ENCODE data around the gene EIF6. TPM values are rescaled to one million over a fixed set of nuclear protein-coding genes. Genes with fewer than 3 reads are reported as not detected.

EIF6 gene
- total and polyA plus RNA-seq, 2 of the 8 experiments (the other 6 are each of a cell fraction or from before 2014, with no cell fraction given) = 184 to 319 TPM

DNA sequence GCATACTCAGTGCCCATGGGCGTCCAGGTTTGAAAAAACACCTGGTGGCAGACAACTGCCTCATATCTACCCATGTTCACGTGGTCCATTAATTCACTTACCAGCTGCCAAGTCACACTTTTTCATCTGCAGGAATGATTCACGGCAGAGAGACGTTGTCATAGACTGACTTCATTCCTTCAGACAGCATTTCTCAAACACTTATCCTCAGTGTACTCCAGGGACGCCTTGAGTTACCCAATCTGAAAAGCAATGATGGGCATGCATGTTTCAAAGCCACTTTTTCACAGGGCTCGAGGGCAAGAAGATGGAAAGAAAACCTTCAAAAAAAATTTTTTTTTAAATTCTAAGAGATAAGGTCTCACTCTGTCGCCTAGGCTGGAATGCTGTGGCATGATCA is 12.7 kb downstream of the EIF6 start:
- no peak for FAIRE-seq
- peaks cover 3 to 12% (median 6%) of the 10 kb centered on the region in 4 experiments for H3K4me1 ChIP-seq (replicated peaks in 1 of 4; ENCODE audit: control insufficient read depth in 3 of 4, insufficient read depth in 4 of 4, low read length in 3 of 4)
- H2BK5ac ChIP-seq (ENCODE audit: low read depth, low read length) = no peak overlapping the region
- no peak overlapping the region for H3K4ac ChIP-seq (replicated peaks; ENCODE audit: insufficient read length, low read depth, low read length)
- H3K9me3 ChIP-seq (ENCODE audit: insufficient read depth in 2 of 2, low read depth in 1 of 2, low read length in 1 of 2) = no peaks in the 10 kb centered on the region
- H2AK5ac ChIP-seq (ENCODE audit: low read depth, low read length) = no peak overlapping the region
- no peak overlapping the region for H4K5ac ChIP-seq (ENCODE audit: insufficient read length, low read depth, low read length)
- CTCF ChIA-PET (ENCODE audit: partially characterized antibody) = interaction anchor here (0.7 to 11.5 kb wide), 8 partner anchors 28 to 397 kb away, joined by 3 to 135 read pairs (median 6); partner anchors contain the start of gene EDEM2
- H3K9ac ChIP-seq (replicated peaks in 1 of 4; ENCODE audit: extremely low read depth in 1 of 4, low read depth in 3 of 4, low read length in 3 of 4) = no peak overlapping the region
- H3K4me2 ChIP-seq (ENCODE audit: insufficient read depth in 1 of 2, low read depth in 2 of 2, low read length in 2 of 2) = no peak overlapping the region
- H2BK15ac ChIP-seq (ENCODE audit: low read length) = no peak overlapping the region
- H3K27me3 ChIP-seq (replicated peaks in 1 of 4; ENCODE audit: control insufficient read depth in 3 of 4, extremely low read depth in 1 of 4, insufficient read depth in 3 of 4, low read length in 3 of 4) = no peaks in the 10 kb centered on the region
- H3K27ac ChIP-seq (ENCODE audit: low read depth, low read length) = no peak overlapping the region
- H3K14ac ChIP-seq (ENCODE audit: insufficient read length) = no peak overlapping the region
- no peak overlapping the region for H3K23ac ChIP-seq (ENCODE audit: insufficient read length)
- H3K4me3 ChIP-seq (ENCODE audit: extremely low read depth in 1 of 4, insufficient read depth in 2 of 4, low read depth in 3 of 4, low read length in 4 of 4) = no peak overlapping the region
- H4K91ac ChIP-seq (replicated peaks; ENCODE audit: insufficient read length, low read length) = no peak overlapping the region
- H2AFZ ChIP-seq (ENCODE audit: low read length) = no peak overlapping the region
- no peak overlapping the region for H2BK120ac ChIP-seq (replicated peaks; ENCODE audit: low read depth, low read length)
- H3K18ac ChIP-seq (ENCODE audit: extremely low read depth, low read length) = no peak overlapping the region
- POLR2A ChIA-PET (ENCODE audit: partially characterized antibody) = interaction anchor here (1.3 to 7.9 kb wide), 4 partner anchors 6 to 13 kb away, joined by 3 to 98 read pairs (median 10); partner anchors contain the start of gene EIF6
- H3K23me2 ChIP-seq (ENCODE audit: low read depth, low read length) = no peaks in the 10 kb centered on the region
- H4K20me1 ChIP-seq (replicated peaks in 1 of 2; ENCODE audit: control insufficient read depth in 1 of 2, insufficient read depth in 2 of 2, low read length in 2 of 2) = no peaks in the 10 kb centered on the region
- H3K79me1 ChIP-seq (ENCODE audit: low read depth, low read length) = no peaks in the 10 kb centered on the region; the same call in 1 of the 2 replicates
- no peak for DNase-seq (ENCODE audit: low read depth in 1 of 2, low spot score in 2 of 2)
- H3K36me3 ChIP-seq (ENCODE audit: control insufficient read depth in 2 of 4, insufficient read depth in 4 of 4, low read length in 3 of 4) = peaks cover 0 to 17% (median 0%) of the 10 kb centered on the region in 4 experiments; a peak in 3 of 8 replicates
- H3K79me2 ChIP-seq (ENCODE audit: control insufficient read depth in 1 of 2, insufficient read depth in 2 of 2, low read length in 2 of 2) = no peaks in the 10 kb centered on the region
- H3K56ac ChIP-seq (replicated peaks; ENCODE audit: insufficient read length, low read depth, low read length) = no peak overlapping the region
- no peak overlapping the region for H4K8ac ChIP-seq (ENCODE audit: extremely low read depth, insufficient read depth, low read length)
- no peak overlapping the region for H2BK20ac ChIP-seq (ENCODE audit: low read length)
- H2BK12ac ChIP-seq (ENCODE audit: low read depth, low read length) = no peak overlapping the region
- WGBS, 2 experiments (ENCODE audit: extremely low coverage in 1 of 2, insufficient coverage in 1 of 2, insufficient read length in 1 of 2, insufficient replicate concordance in 2 of 2, low coverage in 1 of 2, low lambda C conversion rate in 2 of 2, missing lambda C conversion rate in 1 of 2) = 88% methylated on average over 7 of the region's 7 CpGs; no CpG with 5 or more reads in 1 of the 2 experiments

Data from H1 (cell line).